Calu3 (cell line): Measurements from ENCODE around the gene SLC37A1. TPM values are rescaled to one million over a fixed set of nuclear protein-coding genes. Genes with fewer than 3 reads are reported as not detected.

Experiments used
- BruUV-seq: library from RNA; stranded (reverse); fragments of 400-500 nt; replicated peaks from 2 replicates; lab custom pipeline; 2021; lab: Mats Ljungman, UMichigan
- CTCF ChIA-PET: fragments of 300-600 bp; sonication (Branson Sonifier 250); formaldehyde crosslinking; loops from one replicate; lab custom pipeline; 2022; ENCODE audit warnings: antibody characterized with exemption; lab: Charles Lee
- DNase-seq: peaks from one replicate; pipeline ENCODE4 v3.0.0; 2022
- H3K27ac Mint-ChIP-seq: one replicate; pipeline ENCODE4 v1.8.0; 2022; ENCODE audit warnings: mixed read lengths; ENCODE audit not compliant: unreplicated experiment
- H3K27me3 Mint-ChIP-seq: one replicate; pipeline ENCODE4 v1.8.0; 2022; ENCODE audit warnings: mixed read lengths; ENCODE audit not compliant: unreplicated experiment
- H3K36me3 Mint-ChIP-seq: one replicate; pipeline ENCODE4 v1.8.0; 2022; ENCODE audit warnings: mild to moderate bottlenecking, moderate library complexity, mixed read lengths; ENCODE audit not compliant: insufficient read depth, unreplicated experiment
- H3K4me1 Mint-ChIP-seq: one replicate; pipeline ENCODE4 v1.8.0; 2022; ENCODE audit warnings: mild to moderate bottlenecking, low read depth, mixed read lengths; ENCODE audit not compliant: unreplicated experiment
- H3K4me3 Mint-ChIP-seq: one replicate; pipeline ENCODE4 v1.8.0; 2022; ENCODE audit warnings: mild to moderate bottlenecking, low read depth, moderate library complexity, mixed read lengths; ENCODE audit not compliant: unreplicated experiment
- H3K9me3 Mint-ChIP-seq: one replicate; pipeline ENCODE4 v1.8.0; 2022; ENCODE audit warnings: low read depth, mixed read lengths; ENCODE audit not compliant: unreplicated experiment
- CTCF ChIP-seq: fragments of 200-600 bp; IDR thresholded peaks from one replicate; pipeline ENCODE4 v1.8.0; 2022; ENCODE audit warnings: antibody characterized with exemption; ENCODE audit not compliant: unreplicated experiment
- intact Hi-C: fragments of 100-400 bp; cut with micrococcal nuclease; formaldehyde crosslinking; loops from one replicate; pipeline ENCODE4 v1.10.0; 2022; ENCODE audit not compliant: unreplicated experiment
- total RNA-seq: library from RNA; stranded (reverse); gene quantifications from 2 replicates; pipeline ENCODE4 v1.2.3, GENCODE V29; 2022

SLC37A1 gene
- total RNA-seq, 1 experiment from 2014 or later, result 24.9 TPM

DNA sequence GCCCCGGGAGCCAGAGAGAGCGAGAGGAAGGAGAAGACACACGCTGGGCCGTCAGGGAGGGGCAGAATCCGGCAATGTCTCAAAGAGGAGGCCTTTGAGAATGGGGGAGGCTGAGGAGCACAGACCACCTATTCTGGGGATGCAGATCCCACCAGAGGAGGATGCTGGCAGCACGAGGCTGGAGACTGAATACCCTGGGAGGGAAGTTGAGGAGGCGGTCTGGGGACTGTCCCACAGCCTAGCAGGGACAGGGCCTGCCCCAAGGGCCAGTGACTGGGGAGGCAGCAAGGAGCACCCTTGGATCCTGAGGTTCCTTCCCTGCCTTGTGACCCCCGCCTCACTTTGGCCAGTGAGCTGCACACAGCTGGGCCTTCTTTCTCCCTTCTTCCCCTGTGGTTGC is 49.2 kb downstream of the SLC37A1 start:
- Mint-ChIP-seq H3K27ac (no peak overlapping the region), H3K36me3 (peaks cover 22% of the 10 kb centered on the region), H3K4me3 (no peak overlapping the region), H3K4me1 (no peaks in the 10 kb centered on the region), H3K27me3 (no peaks in the 10 kb centered on the region), H3K9me3 (no peaks in the 10 kb centered on the region)
- intact Hi-C loops, result no loop called here
- no peak for TF ChIP-seq CTCF
- CTCF ChIA-PET, result no interaction called here
- no TSS peak for BruUV-seq
- no peak for DNase-seq

DNA sequence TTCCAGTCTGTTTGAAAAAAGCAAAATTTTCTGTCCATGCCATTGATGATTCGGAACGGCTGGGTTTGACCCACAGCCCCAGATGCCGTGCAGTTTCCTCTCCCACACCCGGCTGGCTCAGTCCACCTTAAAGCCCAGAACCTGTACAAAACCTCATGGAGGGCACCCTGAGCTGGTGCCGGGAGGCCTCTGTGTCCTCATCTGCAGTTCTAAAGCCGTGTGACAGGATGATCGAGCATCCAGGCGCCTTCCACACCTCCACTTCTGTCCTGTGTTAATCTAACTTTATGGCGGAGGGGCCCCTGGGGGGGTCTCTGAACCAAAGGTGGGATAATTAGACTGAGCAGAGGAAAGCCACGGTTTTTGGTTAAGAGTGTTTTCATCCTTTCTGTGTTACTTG is 49.6 kb downstream of the SLC37A1 start:
- BruUV-seq, result no TSS peak
- Mint-ChIP-seq H3K9me3 (no peaks in the 10 kb centered on the region), H3K36me3 (peaks cover 22% of the 10 kb centered on the region), H3K4me3 (no peak overlapping the region), H3K27me3 (no peaks in the 10 kb centered on the region), H3K27ac (no peak overlapping the region), H3K4me1 (no peaks in the 10 kb centered on the region)
- no peak for DNase-seq
- no peak for TF ChIP-seq CTCF
- CTCF ChIA-PET, result no interaction called here
- intact Hi-C loops, result no loop called here

- CTCF ChIA-PET, result no interaction called here
- no peak overlapping the region for H3K4me3 Mint-ChIP-seq
- no peak for DNase-seq
- no TSS peak for BruUV-seq
- intact Hi-C loops, result no loop called here
- no peak for TF ChIP-seq CTCF
- H3K27me3 Mint-ChIP-seq, result no peaks in the 10 kb centered on the region
- no peak overlapping the region for H3K27ac Mint-ChIP-seq
- no peaks in the 10 kb centered on the region for H3K4me1 Mint-ChIP-seq
- H3K36me3 Mint-ChIP-seq, result peaks cover 20% of the 10 kb centered on the region
- H3K9me3 Mint-ChIP-seq, result no peaks in the 10 kb centered on the region
Measured at GRCh38 chr21:42563686-42564085, 50.0 kb downstream of the SLC37A1 start.

DNA sequence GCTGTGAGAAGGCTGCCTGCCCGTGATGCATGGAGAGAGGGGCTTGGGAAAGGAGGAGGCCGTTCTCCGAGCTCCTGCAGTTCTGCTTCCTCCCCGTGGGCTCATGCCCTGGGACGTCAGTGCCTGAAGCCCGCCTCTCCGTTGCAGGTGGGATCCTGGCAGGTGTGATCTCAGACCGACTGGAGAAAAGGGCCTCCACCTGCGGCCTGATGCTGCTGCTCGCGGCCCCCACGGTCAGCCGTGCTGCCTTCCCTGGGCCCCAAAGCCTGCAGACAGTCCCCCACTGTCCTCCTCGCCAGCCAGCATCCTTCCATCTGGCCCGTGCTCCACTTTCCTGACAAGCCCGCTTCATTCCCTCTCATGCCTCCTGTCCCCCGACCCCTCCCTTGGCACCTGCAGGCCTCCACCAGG is 50.9 kb downstream of the SLC37A1 start:
- DNase-seq, result no peak
- no peaks in the 10 kb centered on the region for H3K27me3 Mint-ChIP-seq
- no peaks in the 10 kb centered on the region for H3K4me1 Mint-ChIP-seq
- TF ChIP-seq CTCF, result no peak
- intact Hi-C loops, result no loop called here
- no TSS peak for BruUV-seq
- no peaks in the 10 kb centered on the region for H3K9me3 Mint-ChIP-seq
- H3K4me3 Mint-ChIP-seq, result no peak overlapping the region
- CTCF ChIA-PET, result no interaction called here
- peaks cover 12% of the 10 kb centered on the region for H3K36me3 Mint-ChIP-seq
- no peak overlapping the region for H3K27ac Mint-ChIP-seq
